ENCODE data around the gene TTC27.

TTC27 gene

GRCh38 chr2:32806857-32807256 lies 179.0 kb downstream of the TTC27 start:
- Histone ChIP-seq H3K36me3 (replicated peaks; ENCODE audit: low read depth, low read length) (no peaks in the 10 kb centered on the region), H3K4me3 (ENCODE audit: low read length) (no peak overlapping the region), H3K4me2 (ENCODE audit: low read length) (no peak overlapping the region)

GRCh38 chr2:32807662-32808061 lies 179.8 kb downstream of the TTC27 start:
- no peaks in the 10 kb centered on the region for H3K4me1 ChIP-seq (ENCODE audit: low read length)
- no peak overlapping the region for H3K4me3 ChIP-seq (ENCODE audit: low read length)
- H3K9ac ChIP-seq (ENCODE audit: low read length), result no peak overlapping the region
- H3K4me2 ChIP-seq (ENCODE audit: low read length), result no peak overlapping the region
- H3K27ac ChIP-seq (ENCODE audit: low read length), result no peak overlapping the region
- H2AFZ ChIP-seq (ENCODE audit: low read depth, low read length), result no peak overlapping the region
- no peaks in the 10 kb centered on the region for H3K36me3 ChIP-seq (replicated peaks; ENCODE audit: low read depth, low read length)
- TF ChIP-seq EZH2phosphoT487 (IDR thresholded peaks at IDR 0.05; ENCODE audit: low read depth) (no peak), CTCF (IDR thresholded peaks at IDR 0.05; ENCODE audit: low read depth, low read length) (no peak)
- H4K20me1 ChIP-seq (ENCODE audit: insufficient read depth, low read length), result no peaks in the 10 kb centered on the region
- H3K27me3 ChIP-seq (ENCODE audit: low read depth, low read length), result no peaks in the 10 kb centered on the region
- no peaks in the 10 kb centered on the region for H3K79me2 ChIP-seq (ENCODE audit: low read length)
- H3K9me3 ChIP-seq (ENCODE audit: insufficient read depth, low read length), result no peaks in the 10 kb centered on the region

More at GRCh38 chr2:32806857-32807256, 179.0 kb downstream of the TTC27 start:
- Histone ChIP-seq H3K27me3 (ENCODE audit: low read depth, low read length) (no peaks in the 10 kb centered on the region), H3K9me3 (ENCODE audit: insufficient read depth, low read length) (no peaks in the 10 kb centered on the region), H3K79me2 (ENCODE audit: low read length) (no peaks in the 10 kb centered on the region), H2AFZ (ENCODE audit: low read depth, low read length) (no peak overlapping the region), H3K4me1 (ENCODE audit: low read length) (no peaks in the 10 kb centered on the region), H3K27ac (ENCODE audit: low read length) (no peak overlapping the region), H3K9ac (ENCODE audit: low read length) (no peak overlapping the region), H4K20me1 (ENCODE audit: insufficient read depth, low read length) (no peaks in the 10 kb centered on the region)
- no peak for TF ChIP-seq EZH2phosphoT487 (IDR thresholded peaks at IDR 0.05; ENCODE audit: low read depth)

- no peaks in the 10 kb centered on the region for H3K4me1 ChIP-seq (ENCODE audit: low read length)
- no peak overlapping the region for H2AFZ ChIP-seq (ENCODE audit: low read depth, low read length)
- TF ChIP-seq CTCF (IDR thresholded peaks at IDR 0.05; ENCODE audit: low read depth, low read length), result no peak
- TF ChIP-seq EZH2phosphoT487 (IDR thresholded peaks at IDR 0.05; ENCODE audit: low read depth), result no peak
- no peaks in the 10 kb centered on the region for H3K9me3 ChIP-seq (ENCODE audit: insufficient read depth, low read length)
- H3K9ac ChIP-seq (ENCODE audit: low read length), result no peak overlapping the region
- no peaks in the 10 kb centered on the region for H4K20me1 ChIP-seq (ENCODE audit: insufficient read depth, low read length)
- H3K4me2 ChIP-seq (ENCODE audit: low read length), result no peak overlapping the region
- no peak overlapping the region for H3K4me3 ChIP-seq (ENCODE audit: low read length)
- H3K27ac ChIP-seq (ENCODE audit: low read length), result no peak overlapping the region
- H3K79me2 ChIP-seq (ENCODE audit: low read length), result no peaks in the 10 kb centered on the region
- no peaks in the 10 kb centered on the region for H3K27me3 ChIP-seq (ENCODE audit: low read depth, low read length)
- no peaks in the 10 kb centered on the region for H3K36me3 ChIP-seq (replicated peaks; ENCODE audit: low read depth, low read length)
These were observed 183.2 kb downstream of the TTC27 start for GRCh38 chr2:32810909-32811495.

GRCh38 chr2:32811696-32812095 lies 183.8 kb downstream of the TTC27 start:
- TF ChIP-seq CTCF (IDR thresholded peaks at IDR 0.05; ENCODE audit: low read depth, low read length), result no peak
- TF ChIP-seq EZH2phosphoT487 (IDR thresholded peaks at IDR 0.05; ENCODE audit: low read depth), result no peak
- Histone ChIP-seq H3K4me2 (ENCODE audit: low read length) (no peak overlapping the region), H3K27me3 (ENCODE audit: low read depth, low read length) (no peaks in the 10 kb centered on the region), H3K27ac (ENCODE audit: low read length) (no peak overlapping the region), H3K79me2 (ENCODE audit: low read length) (no peaks in the 10 kb centered on the region), H3K4me1 (ENCODE audit: low read length) (no peaks in the 10 kb centered on the region), H4K20me1 (ENCODE audit: insufficient read depth, low read length) (no peaks in the 10 kb centered on the region), H3K36me3 (replicated peaks; ENCODE audit: low read depth, low read length) (no peaks in the 10 kb centered on the region), H3K9ac (ENCODE audit: low read length) (no peak overlapping the region), H2AFZ (ENCODE audit: low read depth, low read length) (no peak overlapping the region), H3K9me3 (ENCODE audit: insufficient read depth, low read length) (no peaks in the 10 kb centered on the region), H3K4me3 (ENCODE audit: low read length) (no peak overlapping the region)
